ENCODE measurements around the gene CUEDC2.
A peak's percentile ranks its signal among the peaks of the same experiment; 100 is the strongest.

CUEDC2 gene

DNA sequence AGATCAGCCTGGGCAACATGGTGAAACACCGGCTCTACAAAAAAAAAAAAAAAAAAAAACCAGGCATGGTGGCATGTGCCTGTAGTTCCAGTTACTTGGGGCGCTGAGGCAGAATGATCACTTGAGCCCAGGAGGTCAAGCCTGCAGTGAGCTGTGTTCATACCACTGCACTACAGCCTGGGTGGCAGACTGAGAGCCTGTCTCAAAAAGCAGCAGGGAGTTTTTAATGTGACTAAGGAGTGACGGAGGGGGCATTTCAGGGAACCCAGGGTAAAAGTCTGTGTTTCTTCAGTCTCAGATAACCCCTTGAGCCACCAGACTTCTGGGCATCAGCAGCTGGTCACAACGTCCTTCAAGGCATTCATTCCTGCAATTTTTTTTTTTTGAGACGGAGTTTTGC, 21.1 kb upstream of the CUEDC2 start:
- no peak for DNase-seq

DNA sequence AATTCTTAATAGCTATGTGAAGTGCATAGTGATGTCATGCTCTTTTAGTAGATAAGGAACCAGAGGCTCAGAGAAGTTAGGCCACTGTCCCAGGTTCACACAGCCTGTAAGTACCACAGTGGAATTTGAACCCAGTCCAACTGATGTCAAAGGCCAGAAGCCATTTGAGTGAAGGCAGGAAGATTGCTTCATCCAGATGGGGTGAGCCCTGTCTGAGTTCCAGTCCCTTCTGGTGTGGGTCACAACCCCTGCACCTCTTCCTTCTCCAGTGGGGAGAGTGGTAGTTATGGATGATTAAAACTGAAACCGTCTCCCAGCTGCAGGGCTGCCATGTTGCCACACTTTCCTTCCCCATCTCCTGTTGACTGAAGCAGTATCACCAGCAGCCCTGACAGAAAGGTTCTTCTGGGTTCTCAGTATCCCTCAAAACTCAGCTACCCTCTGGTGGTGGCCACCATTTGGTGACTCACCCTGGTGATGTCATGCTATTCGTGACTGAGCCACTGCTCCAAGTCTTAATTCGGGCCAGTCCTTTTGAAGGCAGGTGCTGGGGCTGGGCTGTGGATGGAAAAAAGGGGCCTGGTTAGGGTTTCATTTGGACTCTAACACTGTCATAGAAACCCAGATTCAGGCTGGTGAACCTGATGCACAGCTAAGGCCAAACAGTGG, 20.4 kb upstream of the CUEDC2 start:
- no peak for DNase-seq

GRCh38 chr10:102451105-102451969, 19.0 kb upstream of the CUEDC2 start, which contains the start of gene C10orf95:
TSS of gene C10orf95 (minus strand) at chr10:102451543. CDS start at chr10:102451093, 450 bp downstream.
- DNase-seq, result no peak

DNA sequence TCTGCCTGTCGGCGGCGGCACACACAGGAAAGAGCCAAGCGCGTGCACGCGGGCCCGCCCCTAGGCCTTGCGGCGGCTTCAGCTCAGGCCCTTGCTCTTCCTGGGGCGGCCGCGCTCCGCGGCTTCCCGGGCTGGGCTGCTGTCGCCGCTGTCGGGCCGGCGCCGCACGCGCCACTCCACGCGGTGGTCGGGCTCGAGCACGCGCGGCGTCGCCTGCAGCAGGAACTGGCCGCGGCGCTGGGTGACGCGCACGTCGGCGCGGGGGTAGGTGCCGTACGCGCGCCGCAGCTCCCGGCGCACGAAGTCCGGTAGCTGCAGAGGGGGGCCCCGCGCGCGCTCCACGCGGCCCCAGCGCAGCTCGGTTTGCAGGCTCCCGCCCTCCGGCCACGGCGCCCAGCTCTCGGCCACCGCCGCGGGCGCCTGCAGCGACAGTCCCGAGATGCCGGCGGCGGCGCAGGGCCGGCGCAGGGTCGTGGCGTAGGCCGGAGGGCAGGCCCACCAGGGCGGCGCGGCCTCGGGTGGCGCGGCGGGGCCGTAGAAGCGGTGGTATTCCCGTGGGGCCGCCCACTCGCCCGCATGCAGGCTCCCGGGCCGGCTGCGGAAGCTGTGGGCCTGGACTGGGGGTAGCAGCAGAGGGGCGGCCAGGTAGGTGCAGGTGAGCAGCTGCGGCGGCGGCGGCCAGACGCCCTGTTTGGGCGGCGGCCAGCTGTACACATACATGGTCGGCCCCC, 18.2 kb upstream of the CUEDC2 start:
- peak; percentile 67 for DNase-seq

DNA sequence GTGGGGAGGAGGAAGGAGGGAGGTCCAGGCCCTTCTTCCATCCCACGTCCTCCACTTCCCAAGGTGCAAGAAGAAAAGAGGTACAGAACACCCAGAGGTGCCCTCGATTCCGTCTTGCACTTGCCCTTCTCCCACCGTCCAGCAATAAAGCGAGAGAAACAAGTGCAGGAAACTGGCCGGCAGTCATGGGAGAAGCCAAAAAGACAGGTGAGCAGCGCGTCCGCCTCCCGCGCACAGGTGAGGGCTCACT, 17.7 kb upstream of the CUEDC2 start:
- no peak for DNase-seq

DNA sequence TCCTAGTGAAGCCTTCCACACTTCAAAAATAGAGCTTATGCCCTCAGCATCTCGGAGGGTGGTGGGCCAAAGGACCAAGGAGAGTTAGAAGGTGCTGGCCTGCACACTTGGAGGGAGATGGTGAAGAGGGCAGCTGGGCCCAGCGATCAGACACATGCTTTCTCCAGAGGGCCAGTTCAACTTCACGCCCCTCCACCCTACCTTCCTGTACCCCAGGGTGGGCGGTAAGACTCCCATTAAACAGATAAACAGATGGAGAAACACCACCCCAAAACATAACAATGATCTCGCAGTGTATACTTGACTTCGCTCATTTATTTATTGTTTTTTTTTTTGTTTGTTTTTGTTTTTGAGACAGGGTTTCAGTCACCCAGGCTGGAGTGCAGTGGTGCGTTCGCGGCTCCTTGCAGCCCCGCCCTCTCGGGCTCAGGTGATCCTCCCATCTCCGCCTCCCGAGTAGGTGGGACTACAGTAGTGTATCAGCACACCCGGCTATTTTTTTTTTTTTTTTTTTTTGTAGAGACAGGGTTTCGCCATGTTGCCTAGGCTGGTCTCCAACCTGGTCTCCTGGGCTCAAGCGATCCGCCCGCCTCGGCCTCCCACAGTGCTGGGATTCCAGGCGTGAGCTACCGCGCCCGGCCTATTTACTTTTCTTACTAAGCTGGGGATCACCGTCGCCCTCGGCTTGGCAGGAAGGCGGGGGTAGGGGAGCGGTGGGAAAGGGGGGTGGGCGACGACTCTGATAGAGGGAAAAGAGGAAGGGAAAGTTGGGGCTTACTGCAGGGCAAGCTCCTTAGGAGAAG, 17.1 kb upstream of the CUEDC2 start:
- peak; percentile 42 for DNase-seq

DNA sequence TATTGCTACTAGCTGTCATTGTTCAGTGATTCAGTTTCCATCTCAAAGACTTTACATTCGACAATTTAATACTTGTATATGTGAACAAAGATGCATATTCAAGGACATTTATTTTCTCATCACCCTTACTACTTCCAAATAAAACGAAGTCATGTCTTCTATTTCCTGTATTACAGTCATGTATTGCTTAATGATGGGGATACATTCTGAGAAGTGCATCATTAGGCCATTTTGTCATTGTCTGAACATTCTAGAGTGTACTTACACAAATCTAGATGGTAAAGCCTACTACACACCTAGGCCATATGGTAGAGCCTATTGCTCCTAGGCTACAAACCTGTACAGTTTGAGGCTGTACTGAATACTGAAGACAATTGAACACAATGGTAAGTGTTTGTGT, 12.5 kb upstream of the CUEDC2 start:
- DNase-seq, result no peak

DNA sequence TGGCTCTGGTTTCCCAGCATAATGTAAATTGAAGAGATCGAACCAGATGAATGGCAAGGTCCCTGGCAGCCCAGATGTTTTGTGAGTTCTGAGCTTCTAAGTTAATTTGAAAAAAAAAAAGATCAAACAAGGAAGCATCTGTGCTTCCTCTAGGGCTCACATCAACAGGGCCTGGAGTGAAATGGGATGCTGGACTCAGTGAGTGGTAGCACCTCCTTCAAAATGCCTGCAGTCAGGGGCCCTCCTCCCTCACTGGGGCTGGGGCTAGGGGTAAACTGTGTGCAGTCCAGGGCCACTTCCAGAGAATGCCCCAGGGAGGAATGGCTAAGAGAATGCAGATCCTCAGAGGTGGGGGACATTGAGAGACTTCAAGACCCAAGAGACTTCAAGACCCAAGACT, 6.0 kb upstream of the CUEDC2 start:
- DNase-seq, result no peak

DNA sequence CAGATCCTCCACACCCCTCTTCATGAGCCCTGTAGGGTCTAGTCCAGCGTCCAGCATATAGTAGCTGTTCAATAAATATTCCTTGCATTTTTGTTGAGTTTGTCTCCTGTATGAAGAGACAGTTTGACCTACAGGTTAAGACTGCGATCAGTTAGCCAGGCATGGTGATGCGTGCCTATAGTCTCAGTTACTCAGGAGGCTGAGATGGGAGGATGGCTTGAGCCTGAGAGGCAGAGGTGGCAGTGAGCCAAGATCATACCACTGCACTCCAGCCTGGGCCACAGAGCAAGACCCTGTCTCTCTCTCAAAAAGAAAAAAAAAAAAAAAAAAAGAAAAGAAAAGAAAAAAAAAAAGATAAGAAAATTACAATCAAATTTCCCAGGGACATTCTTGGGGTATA, 5.1 kb upstream of the CUEDC2 start:
- DNase-seq, result no peak

- no peak for DNase-seq
Measured at GRCh38 chr10:102436312-102436711, 3.9 kb upstream of the CUEDC2 start.

GRCh38 chr10:102435529-102436233, 3.3 kb upstream of the CUEDC2 start:
- DNase-seq, result no peak

DNA sequence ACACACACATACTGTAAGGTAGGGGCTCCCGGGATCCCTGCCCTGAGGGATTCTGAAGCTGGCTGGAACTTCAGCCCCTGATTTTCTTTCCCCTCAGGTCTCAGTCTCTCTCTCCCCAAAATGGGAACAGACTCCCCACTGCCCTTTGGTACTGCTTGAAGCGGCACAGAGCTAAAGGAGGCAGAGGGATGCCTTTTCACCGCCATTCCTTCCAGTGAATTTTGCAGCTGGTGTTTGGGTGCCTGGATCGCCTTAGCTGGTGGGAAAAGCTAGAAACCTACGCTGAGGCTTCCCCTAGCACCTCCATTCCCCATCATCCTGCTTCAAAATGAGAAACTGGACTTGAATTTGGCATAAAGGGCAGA, 2.7 kb upstream of the CUEDC2 start:
- DNase-seq, result no peak

- no peak for DNase-seq
Measured at GRCh38 chr10:102434394-102435132, 2.2 kb upstream of the CUEDC2 start.

DNA sequence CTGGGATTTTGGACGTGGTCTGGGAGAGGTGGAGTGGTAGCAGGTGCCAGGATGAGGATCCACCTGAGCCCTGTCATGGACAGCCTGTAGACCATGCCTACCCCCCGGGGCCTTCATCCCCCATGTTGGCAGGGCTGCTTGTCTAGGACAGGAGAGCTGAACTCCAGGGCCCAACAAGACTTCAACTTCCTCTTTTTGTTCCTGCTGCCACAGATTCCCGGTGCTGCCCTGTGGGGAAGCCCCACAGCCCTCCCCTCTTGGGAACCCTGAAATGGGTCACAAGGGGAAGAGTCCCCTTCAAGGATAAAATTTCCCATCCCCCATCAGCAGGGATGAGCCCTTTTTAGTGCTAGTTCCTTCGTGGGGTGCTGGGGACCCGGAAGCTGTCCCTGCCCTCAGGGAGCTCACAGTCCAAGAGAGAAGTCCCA, 1.3 kb upstream of the CUEDC2 start:
- no peak for DNase-seq

- DNase-seq, result no peak
Measured at GRCh38 chr10:102431452-102432124, 786 bp downstream of the CUEDC2 start.

DNA sequence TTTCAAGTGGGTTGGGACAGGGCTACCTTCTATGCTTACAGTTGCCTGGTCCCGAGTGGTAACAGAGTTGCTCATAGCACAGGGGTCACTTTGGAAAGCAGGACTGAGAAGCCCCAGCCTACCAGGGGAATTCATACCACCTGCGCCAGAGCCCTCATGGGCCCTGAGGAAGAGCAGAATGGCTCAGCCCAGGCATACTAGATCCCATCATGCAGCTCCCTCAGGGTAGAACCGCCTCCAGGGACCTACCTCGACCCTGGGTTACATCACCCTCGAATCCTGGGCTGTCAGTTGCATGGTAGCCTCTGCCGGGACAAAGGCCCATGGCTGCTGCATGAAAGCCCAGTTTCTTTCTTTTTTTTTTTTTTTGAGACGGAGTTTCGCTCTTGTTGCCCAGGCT, 2.9 kb downstream of the CUEDC2 start:
- DNase-seq, result no peak

DNA sequence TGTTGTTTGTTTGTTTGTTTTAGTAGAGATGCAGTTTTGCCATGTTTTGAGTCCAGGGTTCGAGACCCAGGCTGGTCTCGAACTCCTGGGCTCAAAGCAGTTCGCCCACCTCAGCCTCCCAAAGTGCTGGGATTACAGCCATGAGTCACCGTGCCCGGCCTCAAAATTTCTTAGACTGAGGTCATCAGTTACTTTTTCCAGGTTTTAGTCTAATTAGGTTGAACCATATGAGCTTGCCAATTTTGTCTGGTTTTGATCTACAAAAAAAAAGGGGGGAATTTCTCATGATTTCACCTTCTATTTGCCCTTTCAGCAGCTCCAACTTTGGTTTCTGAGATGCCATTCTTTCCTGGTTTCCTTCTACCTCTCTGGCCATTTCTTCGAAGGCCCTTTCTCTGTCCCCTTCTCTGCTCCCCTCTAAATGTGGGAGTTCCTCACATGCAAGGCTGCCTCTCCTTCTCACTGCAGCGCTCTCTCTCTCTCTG, 5.5 kb downstream of the CUEDC2 start:
- DNase-seq, result no peak

DNA sequence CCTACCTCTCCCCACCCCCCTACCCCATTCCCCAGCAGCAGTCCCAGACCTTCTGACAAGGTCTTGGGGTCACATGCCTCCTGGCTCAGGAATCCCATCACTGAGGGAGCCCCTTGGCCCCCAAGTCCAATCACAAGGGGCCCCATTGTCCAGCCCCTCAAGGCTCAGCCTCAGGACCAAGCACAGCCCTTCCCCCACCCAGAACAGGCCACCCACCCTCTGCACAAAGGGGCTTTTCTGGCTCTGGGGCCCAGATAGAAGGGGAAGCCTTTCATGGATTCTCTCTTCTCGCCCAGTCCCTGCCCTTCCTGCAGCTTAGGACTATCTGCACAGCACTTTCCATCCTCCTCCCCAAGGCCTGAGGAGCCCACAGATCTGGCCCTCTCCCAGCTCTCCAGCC, 6.9 kb downstream of the CUEDC2 start:
- no peak for DNase-seq

- no peak for DNase-seq
Measured at GRCh38 chr10:102424916-102425315, 7.5 kb downstream of the CUEDC2 start.

GRCh38 chr10:102424145-102424544, 8.2 kb downstream of the CUEDC2 start:
- no peak for DNase-seq

GRCh38 chr10:102423372-102423968, 8.9 kb downstream of the CUEDC2 start:
- no peak for DNase-seq
